ENCODE data around the gene TEN1.

DNA sequence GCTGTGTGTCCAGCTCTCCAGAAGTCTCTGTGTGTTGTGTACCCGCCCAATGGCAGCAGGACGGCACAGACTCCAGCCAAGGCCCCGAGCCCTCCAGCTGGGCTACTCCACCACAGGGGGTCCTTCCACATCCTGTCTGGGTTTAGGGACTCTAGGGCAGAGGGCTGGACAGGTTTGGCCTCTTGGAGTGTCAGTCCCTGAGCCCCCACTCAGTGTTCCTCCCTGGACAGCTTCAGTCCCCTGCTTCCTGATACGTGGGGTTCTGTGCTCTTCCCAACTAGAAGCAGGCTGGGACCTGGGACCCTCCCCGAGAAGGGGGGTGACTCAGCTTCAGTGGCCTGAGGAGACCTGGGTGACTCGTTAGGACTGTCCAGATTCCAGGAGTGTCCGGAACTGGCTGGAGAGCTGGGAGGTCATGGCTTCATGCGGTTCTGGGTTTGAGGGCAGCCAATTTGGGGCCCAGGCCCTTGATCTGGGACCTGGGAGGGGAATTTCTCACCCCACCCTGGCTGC is 25.8 kb downstream of the TEN1 start:
- TF ChIP-seq CTCF (conservative IDR thresholded peaks at IDR 0.05 in 1 of 2, IDR thresholded peaks at IDR 0.05 in 1 of 2; ENCODE audit: low read depth in 1 of 2, low read length in 2 of 2) (no peak), EZH2 (IDR thresholded peaks at IDR 0.05; ENCODE audit: low read length, missing control alignments) (no peak)
